Measurements from ENCODE around the gene MAP3K5.

DNA sequence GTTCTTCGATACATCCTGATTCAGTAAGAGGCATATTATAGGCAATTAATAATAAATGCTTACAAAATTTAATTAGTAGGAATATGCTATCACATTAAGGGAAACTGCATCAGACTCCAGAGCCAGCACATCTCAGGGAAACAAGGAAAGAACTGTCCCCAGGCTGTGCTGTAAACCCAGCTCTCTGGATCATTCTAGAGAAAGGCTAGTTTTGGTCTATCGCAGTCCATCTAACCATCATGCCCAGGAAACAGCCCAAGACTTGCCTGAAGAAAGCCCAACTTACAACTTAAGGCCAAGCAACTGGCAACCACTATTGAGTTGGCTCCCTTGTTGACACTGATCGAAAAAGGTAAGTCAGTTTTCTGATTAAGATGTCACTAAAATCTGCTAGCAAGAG is 11.3 kb downstream of the MAP3K5 start:
- TF ChIP-seq RBBP5 (IDR thresholded peaks at IDR 0.05; ENCODE audit: borderline replicate concordance, low read depth, low read length) (no peak), CTCF (IDR thresholded peaks at IDR 0.05; ENCODE audit: control extremely low read depth in 1 of 3, insufficient read depth in 1 of 3, low read depth in 1 of 3, low read length in 3 of 3) (no peak)

Data from H1 (cell line).